HG03066 (cell line): ENCODE results near the gene OPRM1.
"Not testable (repeated sequence)": the region's sequence is repeated elsewhere in the genome, so short reads cannot be mapped to it uniquely, and the experiment has no call there.

ENCODE experiments used
- ATAC-seq: cut with Tn5 transposase; IDR thresholded peaks from one replicate; pipeline ENCODE4 v1.9.1; 2021; ENCODE audit warnings: low read depth; ENCODE audit not compliant: unreplicated experiment

The OPRM1 gene

GRCh38 chr6:154078596-154078995, 39.6 kb downstream of the OPRM1 start:
- not testable (repeated sequence) for ATAC-seq

DNA sequence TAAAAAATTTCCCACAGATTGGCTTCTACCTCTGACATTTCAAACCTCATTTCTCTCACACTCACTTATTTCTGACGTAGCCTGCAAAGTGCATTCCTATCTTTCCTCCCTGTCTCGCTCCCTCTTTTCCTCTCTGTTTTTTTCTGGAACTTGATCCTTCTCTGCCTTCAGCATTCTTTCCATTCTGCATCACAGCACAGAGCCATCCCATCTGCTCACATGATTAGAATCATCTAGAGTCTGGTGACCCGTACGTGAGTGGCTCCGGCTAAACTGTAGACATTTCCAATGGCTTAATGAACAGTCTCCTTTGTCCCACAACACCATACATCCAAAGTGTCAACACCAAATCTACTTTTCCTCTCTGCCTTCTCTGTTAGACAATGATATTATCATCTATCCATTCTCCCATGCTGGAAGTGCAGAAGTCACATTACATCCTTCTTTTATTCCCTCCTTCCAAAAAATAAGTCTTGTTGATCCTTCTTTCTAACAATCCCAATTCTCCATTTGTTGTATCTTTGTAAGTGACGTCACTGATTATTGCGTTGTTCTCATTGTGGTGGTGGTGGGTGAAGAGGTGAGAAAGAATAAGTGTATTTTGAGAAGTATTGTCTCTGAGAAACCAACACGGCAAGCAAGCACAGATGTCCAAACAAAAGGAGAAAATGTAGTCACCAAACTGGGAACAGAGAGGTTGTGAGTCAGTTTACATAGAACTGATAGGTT, 41.6 kb downstream of the OPRM1 start:
- no peak for ATAC-seq

DNA sequence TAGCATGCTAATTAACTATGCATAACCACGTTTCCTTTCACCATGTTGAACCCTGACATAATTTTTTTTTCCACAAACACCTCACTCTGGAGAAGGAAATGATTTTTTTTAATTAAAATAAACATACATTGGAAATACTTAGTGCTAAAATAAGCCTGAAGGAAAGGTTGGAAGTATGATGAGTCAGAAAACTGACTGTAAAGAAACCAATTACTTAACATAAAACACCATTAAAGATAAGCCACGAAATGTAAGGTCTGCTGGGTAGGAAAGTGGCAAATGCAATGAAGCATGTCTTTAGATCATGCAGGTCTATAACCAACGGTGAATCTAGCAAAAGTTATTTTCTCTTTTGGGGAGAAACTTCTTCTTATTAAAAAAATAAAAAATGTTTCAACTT, 47.5 kb downstream of the OPRM1 start:
- ATAC-seq, result no peak

DNA sequence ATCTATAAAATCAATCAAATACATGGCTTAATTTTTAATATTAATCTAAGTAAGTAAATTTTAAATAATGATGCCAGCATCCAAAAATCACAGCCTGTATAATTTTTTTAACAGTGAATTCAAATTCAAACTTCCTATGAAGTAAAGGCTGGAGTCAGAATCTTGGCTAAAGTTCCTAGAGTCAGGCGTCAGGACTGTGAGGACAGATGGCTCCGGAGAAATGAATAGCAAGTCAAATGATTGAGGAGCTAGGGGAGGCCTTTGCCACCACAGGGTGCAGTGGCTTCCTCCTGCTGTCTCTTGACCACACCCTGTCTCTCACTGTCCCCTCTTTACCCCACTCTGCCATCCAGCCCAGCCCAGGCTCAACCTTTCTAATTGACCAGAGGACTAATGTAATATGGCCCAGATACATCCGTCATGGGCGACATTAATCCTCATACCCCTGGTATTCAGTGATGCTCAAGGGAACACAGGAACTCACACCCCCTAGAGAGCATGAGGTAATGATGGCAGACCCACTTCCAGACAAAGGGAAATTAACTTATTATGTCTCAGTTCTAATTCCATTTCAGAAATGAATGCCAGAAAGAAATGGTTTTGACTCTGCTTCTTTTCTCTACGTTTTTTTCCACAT, 53.4 kb downstream of the OPRM1 start:
- ATAC-seq, result no peak

DNA sequence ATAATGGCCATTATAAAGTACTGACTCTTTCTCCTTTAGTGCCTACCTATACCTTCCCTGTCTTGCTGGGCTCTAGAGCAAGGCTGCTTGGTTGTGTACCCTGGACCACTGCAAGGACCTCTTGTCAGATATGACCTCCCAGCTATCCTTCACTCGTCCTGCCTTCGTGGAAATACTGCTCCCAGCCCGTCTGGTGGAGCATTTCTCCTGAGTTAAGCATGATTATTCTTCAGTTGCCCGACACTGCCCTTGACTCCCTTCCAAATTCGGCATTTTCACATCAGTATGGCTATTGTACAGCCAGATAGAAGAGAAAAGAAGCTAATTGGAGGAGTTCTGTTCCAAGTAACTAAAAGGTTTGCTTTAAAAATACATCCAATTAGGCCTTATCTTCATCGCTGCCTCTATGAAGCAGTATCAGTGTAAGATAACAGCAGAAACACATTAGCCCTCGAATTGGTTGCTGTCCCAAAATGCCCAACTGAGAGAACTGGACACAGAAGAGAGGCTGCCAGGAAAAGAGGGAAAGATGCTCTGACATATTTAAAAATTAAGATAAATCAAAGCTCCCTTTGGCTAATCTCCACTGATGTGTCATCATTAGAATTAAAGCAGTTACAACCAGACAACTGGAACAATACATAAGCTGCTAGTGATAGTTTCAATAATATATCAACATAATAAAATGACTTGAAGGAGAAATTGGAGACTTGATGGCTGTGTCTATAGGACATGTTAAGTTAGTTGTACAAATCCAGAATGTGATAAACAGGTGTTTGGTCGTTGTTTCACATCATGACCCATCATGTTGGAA, 54.4 kb downstream of the OPRM1 start:
- ATAC-seq, result no peak

DNA sequence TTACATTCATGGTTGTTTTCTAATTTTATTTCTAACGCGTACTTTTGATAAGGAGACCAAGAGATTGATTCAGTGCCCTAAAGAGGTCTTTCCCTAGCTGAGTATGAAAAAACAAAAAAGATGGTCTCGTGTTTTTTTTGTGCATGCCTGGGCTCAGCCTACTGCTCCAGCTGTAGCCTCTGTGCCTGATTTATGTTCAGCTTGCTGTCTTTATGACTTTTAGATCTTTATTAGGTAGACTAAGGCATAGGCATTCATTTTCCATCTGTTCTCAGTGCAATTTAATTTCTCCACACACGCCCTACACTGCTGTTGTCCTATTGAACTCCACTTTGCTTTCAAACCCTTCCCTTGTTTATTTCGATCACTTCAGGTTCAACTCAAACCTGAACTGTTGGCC, 56.5 kb downstream of the OPRM1 start:
- ATAC-seq, result no peak

DNA sequence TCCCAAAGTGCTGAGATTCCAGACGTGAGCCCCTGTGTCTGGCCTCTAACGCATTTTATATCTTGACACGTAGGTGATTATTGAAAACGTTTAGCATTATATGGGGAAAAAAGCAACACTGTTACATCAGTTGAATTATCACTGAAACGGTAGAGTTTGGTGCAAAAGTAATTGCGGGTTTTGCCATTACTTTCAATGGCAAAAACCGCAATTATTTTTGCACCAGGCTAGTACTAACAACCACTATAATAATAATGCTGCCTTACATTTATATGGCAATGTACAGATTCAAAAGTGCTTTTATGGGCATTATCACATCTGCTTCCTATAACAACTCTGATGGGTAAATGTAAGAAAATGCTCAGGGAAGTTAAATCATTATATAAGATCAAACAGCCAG, 57.3 kb downstream of the OPRM1 start:
- no peak for ATAC-seq

GRCh38 chr6:154096834-154097233, 57.8 kb downstream of the OPRM1 start:
- no peak for ATAC-seq

GRCh38 chr6:154099211-154099610, 60.2 kb downstream of the OPRM1 start:
- ATAC-seq, result no peak

- ATAC-seq, result no peak
These were observed 67.2 kb downstream of the OPRM1 start for GRCh38 chr6:154106251-154106650.

- no peak for ATAC-seq
These were observed 72.0 kb downstream of the OPRM1 start for GRCh38 chr6:154111025-154111424.

DNA sequence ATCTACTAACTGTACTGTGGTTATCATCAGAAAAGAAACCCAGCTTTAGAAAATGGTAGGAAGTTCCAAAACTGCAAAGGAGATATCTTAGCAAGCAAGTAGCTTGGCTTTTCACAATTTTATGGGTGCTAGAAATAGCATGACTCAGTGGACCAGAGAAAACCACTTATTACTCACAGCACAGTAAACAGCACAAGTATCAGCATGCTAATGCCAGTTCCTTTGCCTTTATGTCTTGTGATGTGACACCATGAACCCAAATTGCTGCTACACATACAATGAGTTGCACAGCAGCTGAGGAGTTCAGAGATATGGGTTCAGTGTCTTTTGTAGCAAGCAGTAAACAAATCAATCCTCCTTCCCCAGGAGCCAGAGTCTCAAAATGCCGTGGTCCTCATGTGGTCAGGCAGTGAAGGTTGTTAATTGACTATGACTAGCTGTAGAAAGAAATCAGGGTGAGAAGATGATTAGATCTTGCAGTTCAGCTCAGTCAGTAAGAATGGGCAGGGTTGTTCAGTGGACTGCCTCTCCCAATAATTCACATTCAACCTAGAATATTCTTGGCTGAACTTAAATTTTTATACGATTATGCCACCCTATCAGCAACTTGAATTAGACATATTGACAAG, 73.3 kb downstream of the OPRM1 start:
- ATAC-seq, result no peak

- ATAC-seq, result no peak
These were observed 74.4 kb downstream of the OPRM1 start for GRCh38 chr6:154113392-154113791.

DNA sequence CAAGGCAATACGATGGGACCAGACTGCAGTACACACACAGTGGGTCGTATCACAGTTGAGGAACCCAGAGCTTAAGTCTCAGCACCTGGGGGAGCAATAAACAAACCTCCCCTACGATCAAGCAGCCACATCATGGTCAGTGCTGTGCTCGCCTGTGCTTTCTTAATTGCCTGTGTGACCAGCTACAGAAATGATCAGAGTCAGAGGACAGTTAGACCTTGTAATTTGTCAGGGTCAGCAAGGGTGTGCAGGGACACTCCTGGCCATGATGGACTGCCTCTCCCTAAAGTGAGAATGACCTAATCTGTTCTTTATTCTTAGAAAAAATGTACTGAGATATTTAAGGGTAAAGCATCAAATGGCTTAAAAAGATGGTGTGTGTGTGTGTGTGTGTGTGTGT, 78.4 kb downstream of the OPRM1 start:
- ATAC-seq, result no peak

- no peak for ATAC-seq
These were observed 83.3 kb downstream of the OPRM1 start for GRCh38 chr6:154122195-154122925.

DNA sequence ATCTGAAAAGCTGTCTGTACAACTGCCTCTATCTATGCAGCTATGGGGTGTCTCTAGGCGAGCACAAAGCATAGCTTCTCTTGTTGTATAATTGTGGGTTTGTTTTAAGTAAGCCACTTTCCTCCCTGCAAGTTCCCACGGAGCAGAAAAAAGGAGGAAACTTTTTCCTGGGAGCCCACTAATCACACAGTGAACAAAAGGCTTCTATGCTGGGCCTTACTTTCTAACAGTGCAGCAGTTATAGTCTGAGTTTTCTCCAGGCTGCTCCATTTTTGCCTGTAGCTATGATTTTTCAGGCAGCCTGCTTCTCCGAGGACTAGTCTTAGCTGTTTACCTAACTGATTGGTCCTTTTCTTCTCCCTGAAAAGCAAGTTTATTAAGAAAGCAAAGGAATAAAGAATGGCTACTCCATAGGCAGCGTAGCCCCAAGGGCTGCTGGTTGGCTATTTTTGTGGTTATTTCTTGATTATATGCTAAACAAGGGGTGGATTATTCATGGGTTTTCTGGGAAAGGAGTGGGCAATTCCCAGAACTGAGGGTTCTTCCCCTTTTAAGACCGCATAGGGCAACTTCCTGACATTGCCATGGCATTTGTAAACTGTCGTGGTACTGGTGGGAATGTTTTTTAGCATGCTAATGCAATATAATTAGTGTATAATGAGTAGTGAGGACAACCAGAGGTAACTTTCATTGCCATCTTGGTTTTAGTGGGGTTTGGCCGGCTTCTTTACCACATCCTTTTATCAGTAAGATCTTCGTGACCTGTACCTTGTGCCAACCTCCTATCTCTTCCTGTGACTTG, 84.3 kb downstream of the OPRM1 start:
- ATAC-seq, result no peak

- ATAC-seq, result no peak
These were observed 86.4 kb downstream of the OPRM1 start for GRCh38 chr6:154125421-154125820.

DNA sequence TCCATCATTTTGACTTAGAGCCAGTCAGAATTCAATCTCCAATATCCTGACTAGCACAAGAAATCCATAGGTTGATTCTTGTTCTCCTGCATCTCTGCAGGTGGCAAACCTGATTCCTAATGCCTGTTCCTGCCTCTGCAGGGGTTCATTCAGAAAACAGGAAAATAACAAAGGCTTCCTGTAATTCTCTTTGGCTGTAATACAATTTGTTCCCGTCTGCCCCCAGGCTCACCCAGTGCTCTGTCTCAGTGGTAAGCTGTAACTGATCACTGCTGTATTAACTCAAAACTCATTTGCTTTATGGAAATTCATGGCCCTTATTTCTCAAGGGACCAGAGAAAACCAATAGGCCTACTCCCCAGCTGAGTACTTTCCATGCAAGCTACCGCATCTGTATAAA, 88.6 kb downstream of the OPRM1 start:
- ATAC-seq, result no peak

- no peak for ATAC-seq
These were observed 95.6 kb downstream of the OPRM1 start for GRCh38 chr6:154134471-154135147.
